Prostate gland (tissue), 2 donors: ENCODE data around the gene SERINC5.

Experiments
- CTCF ChIP-seq, 4 experiments: fragments of 200-600 bp in 2 of 4; fragments of 450-650 bp in 2 of 4; sonication (generic) in 2 of 4; IDR thresholded peaks; 1 replicate in 3 of 4; 2 replicates in 1 of 4; pipeline ENCODE4 v1.5.1; 2016 to 2019; ENCODE audit warnings: antibody characterized with exemption in 4 of 4, mild to moderate bottlenecking in 2 of 4, moderate library complexity in 2 of 4
- POLR2AphosphoS5 ChIP-seq: sonication (generic); formaldehyde crosslinking; IDR thresholded peaks from one replicate; pipeline ENCODE4 v1.6.1; 2017; ENCODE audit warnings: antibody characterized with exemption

DNA sequence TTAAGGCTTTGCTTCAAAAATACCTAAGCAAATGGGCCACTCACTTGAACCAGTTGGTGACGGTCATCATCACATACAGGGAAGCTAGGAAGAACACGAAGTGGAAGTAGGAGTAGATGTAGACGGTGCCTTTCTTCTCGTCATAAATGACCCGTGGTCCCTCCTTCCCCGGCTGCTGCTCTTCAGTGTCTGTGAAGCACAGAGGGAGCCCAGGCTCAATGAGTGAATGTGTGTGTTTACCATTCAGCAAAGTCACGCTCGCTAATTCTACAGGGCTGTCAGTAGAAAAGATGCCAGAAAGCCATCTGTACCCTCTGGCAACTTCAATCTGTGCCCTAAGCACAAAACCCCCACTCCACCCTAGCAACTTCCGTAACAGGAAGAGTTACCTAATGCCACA is 109.8 kb downstream of the SERINC5 start:
- TF ChIP-seq CTCF (IDR thresholded peaks at IDR 0.05) (no peak), POLR2AphosphoS5 (no peak)
